Activated naive CD4-positive, alpha-beta T cell (primary cell): Measurements from ENCODE around the gene TXNDC15.
"Not testable (repeated sequence)": the region's sequence is repeated elsewhere in the genome, so short reads cannot be mapped to it uniquely, and the experiment has no call there.

Experiments used
- DNase-seq, 4 experiments: peaks; one replicate each; lab custom pipeline; 2025; lab: John Stamatoyannopoulos, UW

TXNDC15 gene, protein sequence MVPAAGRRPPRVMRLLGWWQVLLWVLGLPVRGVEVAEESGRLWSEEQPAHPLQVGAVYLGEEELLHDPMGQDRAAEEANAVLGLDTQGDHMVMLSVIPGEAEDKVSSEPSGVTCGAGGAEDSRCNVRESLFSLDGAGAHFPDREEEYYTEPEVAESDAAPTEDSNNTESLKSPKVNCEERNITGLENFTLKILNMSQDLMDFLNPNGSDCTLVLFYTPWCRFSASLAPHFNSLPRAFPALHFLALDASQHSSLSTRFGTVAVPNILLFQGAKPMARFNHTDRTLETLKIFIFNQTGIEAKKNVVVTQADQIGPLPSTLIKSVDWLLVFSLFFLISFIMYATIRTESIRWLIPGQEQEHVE

DNA sequence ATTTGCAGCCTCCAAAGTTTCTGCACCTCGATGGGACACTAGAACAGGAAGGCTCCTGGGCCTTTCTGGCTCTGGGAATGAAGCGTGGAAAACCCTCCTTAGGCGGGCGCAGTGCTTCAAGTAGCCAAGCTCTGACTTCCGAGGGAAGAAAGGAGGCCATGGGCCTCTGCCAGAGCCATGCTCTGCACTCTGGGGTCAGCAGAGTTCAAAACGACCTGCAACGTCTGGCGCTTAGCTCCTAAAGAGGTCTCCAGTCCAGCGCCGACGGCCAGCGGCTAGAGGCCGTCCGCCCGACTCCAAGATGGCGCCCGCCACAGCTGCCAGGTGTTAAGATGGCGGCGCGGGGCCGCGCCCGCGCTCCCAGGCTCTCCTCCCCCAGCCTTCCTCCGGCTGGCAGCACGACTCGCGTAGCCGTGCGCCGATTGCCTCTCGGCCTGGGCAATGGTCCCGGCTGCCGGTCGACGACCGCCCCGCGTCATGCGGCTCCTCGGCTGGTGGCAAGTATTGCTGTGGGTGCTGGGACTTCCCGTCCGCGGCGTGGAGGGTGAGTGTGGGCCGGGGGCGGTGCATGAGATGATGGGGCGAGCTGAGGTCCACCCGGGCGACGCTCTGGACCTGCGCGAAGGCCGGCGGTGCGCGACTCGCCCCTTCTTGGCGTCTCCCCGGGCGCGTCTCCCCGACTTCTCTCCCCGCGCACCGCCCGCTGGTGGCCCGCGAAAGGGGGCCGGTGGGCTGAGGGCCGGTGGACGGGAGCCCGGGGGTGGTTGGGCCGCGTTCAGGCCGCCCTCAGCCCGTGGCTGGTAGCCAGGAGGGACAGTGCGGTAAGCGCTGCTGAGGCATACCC, at the start of gene TXNDC15:
TXNDC15 (plus strand) TSS at position 385 of the 844 bp plus-strand sequence; CDS start at position 442, 57 bp downstream.
- peak; percentile 39 to 78 (median 59) for DNase-seq

DNA sequence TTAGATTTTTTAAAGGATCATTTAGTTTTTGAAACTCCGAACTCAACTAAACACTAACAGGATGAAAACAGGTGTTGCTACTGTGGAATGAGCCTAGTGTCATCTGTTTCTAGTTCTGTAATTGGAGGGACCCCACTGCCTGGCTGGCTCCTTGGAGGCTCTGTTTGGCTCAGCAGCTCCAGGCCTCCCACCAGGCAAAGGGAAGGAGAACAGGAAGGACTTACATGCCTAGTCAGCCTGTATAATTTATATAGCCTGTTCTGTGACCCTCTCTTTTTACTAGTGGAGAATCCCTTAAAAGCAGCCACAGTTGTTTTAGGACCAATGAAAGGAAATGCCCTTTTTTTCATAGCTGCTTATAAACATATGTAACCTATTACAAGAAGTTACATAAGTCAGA, 49.5 kb upstream of the TXNDC15 start:
- DNase-seq, result no peak

DNA sequence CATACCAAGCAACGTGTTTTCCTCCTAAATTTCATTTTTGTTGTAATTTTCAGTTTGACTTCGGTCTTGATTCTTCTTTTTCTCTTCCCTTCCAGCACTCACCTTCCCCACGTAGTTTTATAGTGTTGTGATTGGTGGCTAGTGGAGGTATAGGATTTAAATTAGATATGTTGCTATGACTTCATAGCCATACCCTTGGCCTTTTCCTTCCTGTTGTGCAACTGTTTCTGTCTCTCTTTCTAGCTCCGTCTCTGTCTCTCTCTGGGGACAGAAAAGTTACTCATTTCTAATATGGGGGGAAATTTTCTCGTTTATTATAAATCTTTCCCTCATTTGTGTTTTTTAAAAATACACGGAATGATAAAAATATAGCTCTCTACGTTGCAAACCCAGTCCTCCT, 49.0 kb upstream of the TXNDC15 start:
- DNase-seq, result no peak

DNA sequence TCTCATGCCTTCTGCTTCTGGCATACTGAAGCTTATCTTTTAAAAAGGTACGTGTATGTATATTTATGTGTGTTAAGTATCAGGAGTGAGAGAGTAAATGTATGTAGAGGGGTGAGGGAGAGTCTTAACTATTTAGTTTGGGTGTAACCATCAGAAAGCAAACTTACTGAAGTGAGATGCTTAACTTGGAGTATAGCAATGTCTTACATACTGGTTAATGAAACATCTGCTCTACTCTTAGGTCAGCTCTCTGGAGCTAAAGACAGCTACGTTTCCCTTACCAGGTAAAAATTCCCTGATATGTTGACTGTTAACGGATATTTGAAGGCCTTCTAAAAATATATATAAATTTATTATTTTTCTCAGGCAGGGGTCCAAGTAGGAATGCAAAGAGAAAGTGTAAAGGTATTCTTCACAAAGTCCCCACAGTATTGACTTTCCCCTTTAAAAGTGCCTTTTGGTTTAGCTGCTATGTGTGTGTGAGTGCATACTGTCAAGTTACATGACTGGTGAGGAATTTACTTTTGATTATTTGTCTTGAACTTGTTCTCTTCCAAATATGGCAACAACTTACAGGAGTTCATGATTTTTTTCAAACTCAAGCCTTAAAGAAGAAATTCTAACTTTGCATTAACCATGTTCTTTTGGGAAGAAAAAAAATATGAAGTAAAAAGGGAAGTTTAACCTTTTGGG, 40.7 kb upstream of the TXNDC15 start:
- no peak for DNase-seq

DNA sequence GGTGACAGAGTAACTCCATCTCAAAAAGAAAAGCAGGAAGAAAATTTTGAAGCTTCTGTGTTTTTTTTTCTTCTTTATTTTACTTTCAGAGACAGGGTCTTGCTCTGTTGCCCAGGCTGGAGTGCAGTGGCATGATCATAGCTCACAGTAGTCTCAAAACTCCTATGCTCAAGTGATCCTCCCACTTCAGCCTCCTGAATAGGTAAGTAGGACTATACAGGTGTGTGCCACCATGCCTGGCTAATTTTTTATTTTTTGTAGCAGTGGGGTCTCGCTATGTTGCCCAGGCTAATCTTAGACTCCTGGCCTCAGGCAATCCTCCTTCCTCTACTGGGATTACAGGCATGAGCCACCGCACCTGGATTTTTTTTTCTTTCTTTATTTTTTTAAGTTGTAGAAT, 38.5 kb upstream of the TXNDC15 start:
- DNase-seq, result no peak

DNA sequence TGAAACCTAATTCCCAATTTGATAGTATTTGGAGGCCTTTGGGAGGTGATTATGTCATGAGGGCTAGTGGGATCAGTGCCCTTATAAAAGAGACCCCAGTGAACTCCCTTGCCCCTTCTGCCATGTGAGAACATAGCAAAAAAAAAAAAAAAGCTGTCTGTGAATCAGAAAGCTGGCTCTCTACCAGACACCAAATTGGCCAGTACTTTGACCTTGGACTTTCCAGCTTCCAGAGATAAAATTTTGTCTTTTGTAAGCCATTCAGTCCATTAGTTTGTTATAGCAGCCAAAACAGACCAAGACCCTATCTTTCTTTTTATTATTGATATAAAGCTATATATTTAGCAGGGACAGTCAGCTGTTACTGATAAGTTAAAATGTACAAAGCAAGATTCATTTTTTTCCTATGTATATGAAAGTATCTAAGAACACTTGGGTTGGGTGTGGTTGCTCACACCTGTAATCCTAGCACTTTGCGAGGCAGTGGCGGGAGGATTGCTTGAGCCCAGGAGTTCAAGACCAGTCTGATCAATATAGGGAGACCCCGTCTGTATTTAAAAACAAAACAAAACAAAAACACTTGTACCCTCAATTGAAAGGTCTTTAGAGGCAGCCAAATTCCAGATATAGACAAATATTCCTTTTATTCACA, 36.5 kb upstream of the TXNDC15 start:
- no peak for DNase-seq

DNA sequence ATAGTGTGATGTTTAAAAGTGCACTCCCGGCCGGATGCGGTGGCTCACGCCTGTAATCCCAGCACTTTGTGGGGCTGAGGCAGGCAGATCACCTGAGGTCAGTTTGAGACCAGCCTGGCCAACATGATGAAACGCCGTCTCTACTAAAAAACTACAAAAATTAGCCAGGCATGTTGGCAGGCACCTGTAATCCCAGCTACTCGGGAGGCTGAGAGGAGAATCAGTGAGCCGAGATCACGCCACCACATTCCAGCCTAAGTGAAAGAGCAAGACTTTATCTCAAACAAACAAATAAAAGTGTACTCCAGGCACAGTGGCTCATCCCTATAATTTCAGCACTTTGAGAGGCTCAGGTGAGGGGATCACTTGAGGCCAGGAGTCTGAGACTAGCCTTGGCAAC, 35.8 kb upstream of the TXNDC15 start:
- not testable (repeated sequence) for DNase-seq

DNA sequence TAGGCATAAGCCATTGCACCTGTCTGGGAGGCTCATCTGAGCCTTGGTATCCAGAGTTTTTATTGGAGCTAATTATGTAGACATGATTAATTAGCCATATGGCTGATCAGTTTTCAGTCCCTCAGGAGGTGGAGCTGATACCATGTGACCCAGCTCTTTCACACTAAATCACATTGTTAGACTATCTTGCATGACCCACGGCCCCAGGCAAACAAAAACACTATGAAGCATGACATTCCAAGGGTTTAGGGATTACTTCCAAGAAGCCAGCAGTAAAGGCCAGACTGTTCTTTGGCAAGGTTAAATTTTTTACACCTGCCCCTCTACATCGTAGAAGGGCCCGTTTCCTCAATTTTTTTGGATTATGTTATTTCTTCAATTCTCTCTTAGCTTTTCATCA, 33.4 kb upstream of the TXNDC15 start:
- DNase-seq, result no peak

DNA sequence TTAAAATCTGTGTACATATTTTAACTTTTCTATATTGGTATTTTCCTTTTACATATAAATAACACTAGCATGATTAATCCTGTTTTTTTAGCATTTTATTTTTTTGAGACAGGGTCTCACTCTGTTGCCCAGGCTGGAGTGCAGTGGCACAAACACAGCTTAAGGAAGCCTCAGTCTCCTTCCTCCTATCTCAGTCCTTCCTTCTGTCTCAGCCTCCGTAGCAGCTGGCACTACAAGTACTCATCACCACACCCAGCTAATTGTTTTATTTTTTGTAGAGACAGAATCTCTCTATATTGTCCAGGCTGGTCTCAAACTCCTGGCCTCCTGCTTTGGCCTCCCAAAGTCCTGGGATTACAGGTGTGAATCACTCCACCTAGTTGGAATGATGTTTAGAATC, 29.9 kb upstream of the TXNDC15 start:
- DNase-seq, result no peak

DNA sequence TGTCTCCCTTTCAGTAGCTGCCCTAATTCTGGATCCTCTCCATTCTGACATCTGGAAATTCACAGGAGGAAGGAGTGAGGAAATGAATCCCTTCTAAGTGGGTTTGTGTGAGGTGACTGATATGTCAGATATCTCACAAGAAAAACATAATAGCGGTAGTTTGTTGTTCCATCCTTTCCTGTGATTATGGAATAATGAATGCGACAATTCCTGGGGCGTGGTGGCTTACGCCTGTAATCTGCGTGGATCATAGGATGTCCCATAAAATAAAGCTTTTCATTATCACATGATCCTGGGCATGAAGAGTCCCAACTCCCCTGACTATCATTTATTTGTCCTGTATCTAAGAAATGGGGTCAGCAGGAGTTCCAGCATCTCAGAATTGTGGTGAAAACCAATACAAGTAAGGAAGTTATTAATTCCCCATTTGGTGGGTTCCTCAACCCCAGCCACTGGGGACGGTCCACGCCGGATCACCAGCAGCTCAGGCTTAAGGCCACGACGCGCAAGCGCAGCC, 28.8 kb upstream of the TXNDC15 start:
- DNase-seq, result no peak

DNA sequence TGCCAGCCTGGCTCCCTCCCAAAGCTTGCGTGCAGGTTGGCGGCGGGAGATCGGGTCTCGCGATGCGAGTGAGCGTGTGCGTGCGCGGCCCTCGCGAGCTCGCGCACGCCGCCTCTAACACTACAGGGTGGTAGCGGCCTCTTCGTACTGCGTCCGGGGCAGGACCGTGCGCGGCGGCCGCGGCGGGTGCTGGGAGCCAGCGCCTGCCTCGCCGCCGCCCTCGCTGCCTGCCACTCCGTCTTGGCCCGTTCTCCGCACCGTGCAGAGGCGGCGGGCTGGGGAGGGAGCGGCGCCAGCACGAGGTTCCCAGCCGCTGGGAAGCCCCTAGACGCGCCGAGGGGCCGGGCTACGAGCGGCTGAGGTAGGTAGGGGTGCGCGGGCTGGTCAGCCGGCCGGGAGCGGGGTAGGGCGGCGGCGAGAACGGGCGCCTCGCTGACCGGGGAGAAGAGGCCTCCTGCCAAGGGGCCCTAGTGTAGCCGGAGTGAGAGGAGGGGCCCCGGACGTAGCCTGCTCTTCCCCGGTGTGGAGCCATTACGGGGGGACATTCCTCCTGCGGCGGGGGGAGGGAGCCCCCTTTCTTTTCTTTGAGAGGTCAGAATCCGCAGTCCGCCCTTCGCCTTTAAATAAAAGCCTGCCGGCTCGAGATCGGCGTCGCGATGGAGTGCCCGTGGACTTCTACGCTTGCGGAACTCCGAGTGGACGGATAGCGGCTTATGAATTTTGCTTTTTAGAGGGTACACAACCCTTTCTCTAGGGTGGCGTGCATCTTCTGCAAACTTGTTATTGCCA, 28.1 kb upstream of the TXNDC15 start, which contains the start of gene C5orf24:
C5orf24 (plus strand) TSS at position 117 of the 789 bp plus-strand sequence. CDS start 8,933 bp downstream, outside the sequence.
- DNase-seq, result peak; percentile 74 to 89 (median 84)

DNA sequence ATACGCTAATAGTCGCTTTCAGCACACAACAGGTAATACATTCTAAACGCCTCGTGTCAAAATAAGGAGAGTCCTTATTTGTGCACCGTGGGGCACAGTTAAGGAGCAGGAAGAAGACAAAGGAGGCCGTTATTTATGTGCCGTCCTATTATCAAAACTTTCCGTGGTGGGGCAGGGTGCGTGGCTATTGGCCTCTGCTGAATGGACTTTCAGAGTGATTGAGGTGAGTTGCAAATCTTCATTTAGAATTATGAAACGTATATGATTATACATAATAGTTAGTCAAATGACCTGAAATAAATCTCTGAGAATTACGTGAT, 27.6 kb upstream of the TXNDC15 start:
- no peak for DNase-seq

DNA sequence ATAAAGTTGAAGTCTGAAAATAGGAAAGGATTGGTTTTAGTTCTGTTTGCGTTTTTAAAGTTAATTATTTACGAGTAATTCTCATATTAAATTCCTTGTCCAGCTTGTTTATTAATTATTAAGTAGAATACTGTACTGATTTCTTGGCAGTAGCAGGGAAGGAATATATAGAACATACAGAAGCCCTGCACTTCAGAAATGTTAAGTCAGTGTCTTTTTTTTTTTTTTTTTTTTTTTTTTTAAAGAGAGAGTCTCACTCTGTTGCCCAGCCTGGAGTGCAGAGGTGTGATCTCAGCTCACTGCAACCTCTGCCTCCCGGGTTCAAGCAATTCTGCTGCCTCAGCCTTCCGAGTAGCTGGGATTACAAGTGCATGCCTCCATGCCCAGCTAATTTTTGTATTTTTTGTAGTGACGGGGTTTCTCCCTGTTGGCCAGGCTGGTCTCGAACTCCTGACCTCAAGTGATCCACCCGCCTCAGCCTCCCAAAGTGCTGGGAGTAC, 24.7 kb upstream of the TXNDC15 start:
- not testable (repeated sequence) for DNase-seq

DNA sequence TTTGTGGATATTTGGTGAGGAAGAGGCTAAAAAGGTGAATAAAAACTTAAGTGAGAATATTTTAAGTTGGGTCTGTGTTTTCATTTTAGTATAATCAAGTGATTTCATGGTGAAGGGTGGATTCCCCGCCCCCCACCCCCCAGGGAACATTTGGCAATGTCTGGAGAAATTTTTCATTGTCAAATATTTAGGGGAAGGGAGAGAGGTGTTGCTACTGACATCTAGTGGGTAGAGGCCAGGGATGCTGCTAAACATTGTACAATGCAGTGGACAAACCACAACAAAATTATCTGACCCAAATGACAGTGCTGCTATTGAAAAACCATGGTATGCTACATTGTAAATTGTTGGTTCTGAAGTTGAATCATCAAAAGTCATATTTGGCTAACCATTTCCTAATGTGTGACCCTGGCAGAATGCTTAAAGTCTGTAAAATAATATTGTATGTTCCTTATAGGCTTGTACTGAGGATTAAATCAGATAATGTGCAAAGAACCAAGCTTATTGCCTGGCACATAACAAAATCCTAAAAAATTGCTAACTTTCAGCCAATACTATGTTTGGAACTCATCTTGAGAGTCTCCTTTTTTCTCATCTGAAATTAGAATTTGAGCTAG, 22.8 kb upstream of the TXNDC15 start:
- no peak for DNase-seq

DNA sequence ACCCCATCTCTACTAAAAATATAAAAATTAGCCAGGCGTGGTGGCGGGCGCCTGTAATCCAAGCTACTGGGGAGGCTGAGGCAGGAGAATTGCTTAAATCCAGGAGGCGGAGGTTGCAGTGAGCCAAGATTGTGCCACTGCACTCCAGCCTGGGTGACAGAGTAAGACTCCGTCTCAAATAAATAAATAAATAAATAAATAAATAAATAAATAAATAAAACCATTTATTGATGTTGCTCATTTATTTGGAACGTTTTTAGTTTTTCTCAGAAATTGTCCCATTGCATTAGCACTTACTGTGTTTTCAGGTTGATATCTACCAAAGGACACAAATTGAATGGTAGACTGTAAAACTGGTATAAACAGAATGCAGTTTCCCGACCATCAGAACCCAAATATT, 17.7 kb upstream of the TXNDC15 start:
- DNase-seq, result not testable (repeated sequence)

DNA sequence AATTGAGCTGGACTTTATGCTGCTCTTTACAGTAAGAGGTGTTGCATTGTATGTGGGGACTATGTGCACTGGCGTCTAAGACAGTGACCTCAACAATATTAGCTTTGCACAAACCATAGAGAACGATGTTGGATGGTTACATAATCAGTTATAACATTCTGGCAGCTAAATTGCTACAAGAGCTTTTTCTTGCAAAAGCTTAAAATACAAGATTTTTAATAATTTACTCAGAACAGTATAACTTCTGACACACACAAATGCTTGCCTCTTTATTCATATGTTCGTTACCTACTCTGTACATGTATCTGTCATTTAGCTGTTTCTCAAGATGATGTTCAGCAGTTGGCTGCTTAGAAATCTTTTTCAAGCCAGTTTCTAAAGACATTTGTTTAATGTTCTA, 16.8 kb upstream of the TXNDC15 start:
- no peak for DNase-seq

DNA sequence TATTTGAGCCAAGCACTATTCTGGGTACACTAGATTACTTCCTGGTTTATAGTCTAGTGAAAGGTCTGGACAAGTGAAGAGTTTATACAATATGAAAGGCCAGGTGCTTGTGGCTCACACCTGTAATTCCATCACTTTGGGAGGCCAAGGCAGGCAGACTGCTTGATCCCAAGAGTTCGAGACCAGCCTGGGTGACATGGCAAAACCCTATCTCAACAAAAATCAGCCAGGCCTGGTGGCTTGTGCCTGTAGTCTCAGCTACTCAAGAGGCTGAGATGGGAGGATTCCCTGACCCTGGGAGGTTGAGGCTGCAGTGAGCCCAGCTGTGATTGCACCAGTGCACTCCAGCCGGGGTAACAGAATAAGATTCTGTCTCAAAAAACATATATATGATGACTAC, 9.5 kb upstream of the TXNDC15 start:
- DNase-seq, result no peak

DNA sequence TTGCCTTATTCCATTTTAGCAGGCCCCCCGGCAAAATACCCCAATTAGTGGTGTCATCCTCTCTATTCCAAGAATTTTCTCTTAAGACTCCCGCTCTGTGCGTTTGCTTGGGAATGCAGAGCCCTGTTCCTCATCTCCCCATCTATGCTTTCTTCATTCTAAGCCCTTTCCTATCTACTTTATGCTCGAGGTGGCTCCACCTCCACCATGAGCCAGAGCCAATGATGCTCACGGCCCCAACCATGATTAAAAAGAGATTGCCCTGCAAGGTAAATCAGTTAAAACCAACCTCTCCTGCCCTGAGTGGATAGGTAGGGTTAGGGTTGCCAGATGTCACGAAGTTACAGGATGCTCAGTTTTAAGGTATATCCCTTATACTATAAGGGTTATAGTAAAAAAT, 677 bp upstream of the TXNDC15 start:
- DNase-seq, result no peak

DNA sequence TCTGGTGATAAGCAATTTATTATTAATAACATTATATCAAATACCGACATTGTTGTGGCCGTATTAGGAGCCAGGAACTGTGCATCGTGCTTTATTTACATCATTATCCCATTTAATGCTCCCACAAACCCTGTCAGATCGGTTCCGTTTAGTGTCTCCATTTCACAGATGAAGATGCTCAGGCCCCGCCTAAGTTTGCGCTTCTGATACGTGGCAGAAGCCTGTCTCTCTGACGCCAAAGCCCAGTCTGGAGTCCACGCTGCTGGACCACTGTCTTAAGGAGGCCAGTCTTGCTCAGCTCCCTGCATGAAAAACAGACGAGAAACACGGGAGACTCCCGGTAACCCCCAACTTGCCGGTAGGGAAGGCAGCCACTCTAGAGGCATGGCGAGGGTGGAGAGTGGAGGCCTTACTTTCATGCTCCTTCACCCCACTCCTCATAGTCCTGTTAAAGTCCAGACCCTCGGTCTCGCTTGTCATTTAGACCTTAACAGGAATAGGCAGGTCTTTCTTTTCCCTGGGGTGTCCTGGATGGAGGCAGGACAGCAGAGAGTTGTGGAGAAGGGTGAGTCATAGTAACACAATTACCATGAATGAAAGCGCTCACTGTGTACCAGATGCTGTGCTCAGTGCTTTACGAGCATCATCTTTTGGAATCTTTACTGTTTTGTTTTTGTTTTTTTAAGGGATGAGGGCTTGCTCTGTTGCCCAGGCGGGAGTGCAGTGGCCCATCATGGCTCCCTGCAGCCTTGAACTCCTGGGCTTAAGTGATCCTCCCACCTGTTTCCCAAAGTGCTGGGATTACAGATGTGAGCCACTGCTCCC, 872 bp downstream of the TXNDC15 start:
- DNase-seq, result peak in 1 of 4 experiments; percentile 2
